Omental fat pad (tissue), 4 donors: ENCODE results near the gene CC2D2A. TPM values are rescaled to one million over a fixed set of nuclear protein-coding genes. Genes with fewer than 3 reads are reported as not detected.
"Not testable (repeated sequence)": the region's sequence is repeated elsewhere in the genome, so short reads cannot be mapped to it uniquely, and the experiment has no call there.

Source experiments
- ATAC-seq: fragments of 150-250 bp; one replicate; pipeline ENCODE4 v1.9.1; 2016; ENCODE audit warnings: mild to moderate bottlenecking, moderate library complexity; ENCODE audit not compliant: low FRiP score
- DNase-seq: peaks from one replicate; pipeline ENCODE4 v3.0.0-alpha.2; 2019; ENCODE audit warnings: low spot score
- total RNA-seq, 4 donors: library from RNA; depleted of rRNA; stranded (reverse); fragments of >200 nt; gene quantifications; one replicate each; pipeline ENCODE4 v1.1.0, GENCODE V29; 2016
- TF ChIP-seq, protein P1 (sequence below), 3 donors: fragments of 450-650 bp; IDR thresholded peaks; one replicate each; pipeline ENCODE4 v1.5.1; 2016 to 2017; ENCODE audit warnings: antibody characterized with exemption in 3 of 3, mild to moderate bottlenecking in 3 of 3, moderate library complexity in 2 of 3

CC2D2A gene
- total RNA-seq, 4 donors from 2014 or later: 9.6 to 25.2 (median 11.9) TPM

DNA sequence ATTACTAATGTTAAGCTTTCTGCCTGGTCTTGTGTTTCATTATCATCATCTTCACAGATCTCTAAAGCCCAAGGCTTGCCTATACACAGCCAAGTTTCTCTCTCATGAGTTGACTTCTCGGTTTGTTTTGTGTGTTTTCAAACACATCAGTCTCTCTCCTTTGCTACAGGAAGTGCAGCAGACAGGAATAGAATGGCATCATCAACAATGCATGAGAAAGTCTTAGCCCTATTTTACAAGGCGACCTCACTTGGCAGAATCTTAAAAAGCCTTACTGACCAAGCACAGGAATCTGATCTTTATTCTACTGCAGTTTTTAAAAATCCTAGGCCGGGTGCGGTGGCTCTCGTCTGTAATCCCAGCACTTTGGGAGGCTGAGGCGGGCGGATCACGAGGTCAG lies 36.8 kb downstream of the CC2D2A start:
- TF ChIP-seq, protein P1, sequence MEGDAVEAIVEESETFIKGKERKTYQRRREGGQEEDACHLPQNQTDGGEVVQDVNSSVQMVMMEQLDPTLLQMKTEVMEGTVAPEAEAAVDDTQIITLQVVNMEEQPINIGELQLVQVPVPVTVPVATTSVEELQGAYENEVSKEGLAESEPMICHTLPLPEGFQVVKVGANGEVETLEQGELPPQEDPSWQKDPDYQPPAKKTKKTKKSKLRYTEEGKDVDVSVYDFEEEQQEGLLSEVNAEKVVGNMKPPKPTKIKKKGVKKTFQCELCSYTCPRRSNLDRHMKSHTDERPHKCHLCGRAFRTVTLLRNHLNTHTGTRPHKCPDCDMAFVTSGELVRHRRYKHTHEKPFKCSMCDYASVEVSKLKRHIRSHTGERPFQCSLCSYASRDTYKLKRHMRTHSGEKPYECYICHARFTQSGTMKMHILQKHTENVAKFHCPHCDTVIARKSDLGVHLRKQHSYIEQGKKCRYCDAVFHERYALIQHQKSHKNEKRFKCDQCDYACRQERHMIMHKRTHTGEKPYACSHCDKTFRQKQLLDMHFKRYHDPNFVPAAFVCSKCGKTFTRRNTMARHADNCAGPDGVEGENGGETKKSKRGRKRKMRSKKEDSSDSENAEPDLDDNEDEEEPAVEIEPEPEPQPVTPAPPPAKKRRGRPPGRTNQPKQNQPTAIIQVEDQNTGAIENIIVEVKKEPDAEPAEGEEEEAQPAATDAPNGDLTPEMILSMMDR (IDR thresholded peaks at IDR 0.05): no peak
- DNase-seq (no peak), ATAC-seq (no peak)

- DNase-seq: no peak
- TF ChIP-seq, protein P1 (IDR thresholded peaks at IDR 0.05): no peak
- ATAC-seq: no peak
Measured at GRCh38 chr4:15507679-15508078, 38.0 kb downstream of the CC2D2A start.

DNA sequence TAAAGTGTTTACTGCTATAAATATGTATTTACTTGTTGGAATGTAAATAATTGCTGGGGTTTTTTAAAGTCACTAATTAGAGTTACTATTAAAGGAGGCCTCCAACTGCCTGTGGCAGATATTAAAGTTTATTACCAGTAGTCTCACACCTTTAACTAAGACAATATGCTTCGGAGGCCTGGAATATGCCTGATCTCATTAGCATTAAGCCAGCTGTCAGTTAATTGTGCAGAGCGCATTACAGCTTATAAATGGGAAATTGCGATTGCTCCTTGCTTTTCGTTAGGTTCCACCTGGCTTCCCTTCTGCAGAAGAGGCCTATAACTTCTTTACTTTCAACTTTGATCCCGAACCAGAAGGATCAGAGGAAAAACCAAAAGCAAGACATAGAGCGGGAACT lies 41.3 kb downstream of the CC2D2A start:
- TF ChIP-seq, protein P1 (IDR thresholded peaks at IDR 0.05): no peak
- no peak for ATAC-seq
- DNase-seq: no peak

GRCh38 chr4:15513545-15513944 lies 43.9 kb downstream of the CC2D2A start:
- TF ChIP-seq, protein P1 (IDR thresholded peaks at IDR 0.05): no peak
- ATAC-seq (no peak), DNase-seq (no peak)

DNA sequence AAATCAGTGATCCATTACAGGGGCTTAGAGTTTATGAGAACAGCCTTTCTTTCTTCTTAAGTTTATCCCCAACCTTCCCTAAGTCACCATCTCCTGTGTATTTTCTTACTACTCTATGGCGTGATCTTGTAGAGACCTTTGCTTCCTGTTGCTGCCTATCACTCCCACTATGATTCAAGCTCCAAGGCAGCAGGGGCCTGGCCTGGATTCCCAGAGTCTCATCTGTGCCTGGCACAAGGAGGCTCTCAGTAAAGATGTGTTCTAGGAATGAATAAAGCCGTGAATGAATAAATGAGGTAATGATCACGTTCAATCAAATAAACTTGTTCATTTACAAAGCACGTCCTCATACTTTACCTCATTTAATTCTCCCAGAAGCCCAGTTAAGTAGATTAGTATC lies 45.4 kb downstream of the CC2D2A start:
- no peak for DNase-seq
- TF ChIP-seq, protein P1 (IDR thresholded peaks at IDR 0.05): no peak
- ATAC-seq: no peak

DNA sequence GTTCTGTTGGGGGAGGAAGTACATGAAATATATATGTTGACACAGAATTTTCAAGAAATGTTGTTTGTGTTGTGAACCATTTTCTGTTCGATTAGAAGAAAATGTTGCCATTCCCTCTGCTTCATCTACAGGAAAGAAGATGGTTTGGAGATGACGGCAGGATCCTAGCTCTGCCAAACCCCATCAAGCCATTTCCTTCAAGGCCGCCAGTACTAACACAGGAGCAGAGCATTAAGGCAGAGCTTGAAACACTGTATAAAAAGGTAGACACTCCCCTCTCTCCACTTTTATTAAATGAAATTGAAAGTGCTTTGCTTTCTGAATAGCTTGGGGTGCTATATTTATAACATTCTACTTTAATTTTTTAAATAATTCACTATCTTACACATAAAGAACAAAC lies 46.8 kb downstream of the CC2D2A start:
- no peak for DNase-seq
- ATAC-seq: no peak
- TF ChIP-seq, protein P1 (IDR thresholded peaks at IDR 0.05): no peak

GRCh38 chr4:15517681-15518080 lies 48.0 kb downstream of the CC2D2A start:
- DNase-seq, ATAC-seq: not testable (repeated sequence)
